GM19395 (cell line): Measurements from ENCODE around the gene MAG.
A peak's percentile ranks its signal among the peaks of the same experiment; 100 is the strongest.

Experiments
- ATAC-seq: cut with Tn5 transposase; IDR thresholded peaks from one replicate; pipeline ENCODE4 v1.9.1; 2021; ENCODE audit warnings: mild to moderate bottlenecking, moderate library complexity; ENCODE audit not compliant: unreplicated experiment

The MAG gene

DNA sequence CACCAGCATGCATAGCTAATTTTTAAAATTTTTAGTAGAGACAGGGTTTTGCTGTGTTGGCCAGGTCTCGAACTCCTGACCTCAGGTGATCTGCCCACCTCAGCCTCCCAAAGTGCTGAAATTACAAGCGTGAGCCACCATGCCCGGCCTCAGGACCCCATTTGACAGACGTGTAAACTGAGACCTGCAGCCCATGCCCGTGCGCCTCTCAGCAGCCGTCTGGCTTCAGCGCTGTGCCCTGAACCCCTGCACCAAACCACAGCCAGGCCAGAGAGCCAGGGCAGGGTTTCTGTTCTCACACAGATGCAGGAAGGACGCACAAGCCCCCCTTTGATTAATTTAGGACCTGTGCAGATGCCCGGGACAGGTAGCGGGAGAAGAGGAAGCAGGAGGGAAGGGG is 48.5 kb downstream of the MAG start:
- ATAC-seq: no peak

DNA sequence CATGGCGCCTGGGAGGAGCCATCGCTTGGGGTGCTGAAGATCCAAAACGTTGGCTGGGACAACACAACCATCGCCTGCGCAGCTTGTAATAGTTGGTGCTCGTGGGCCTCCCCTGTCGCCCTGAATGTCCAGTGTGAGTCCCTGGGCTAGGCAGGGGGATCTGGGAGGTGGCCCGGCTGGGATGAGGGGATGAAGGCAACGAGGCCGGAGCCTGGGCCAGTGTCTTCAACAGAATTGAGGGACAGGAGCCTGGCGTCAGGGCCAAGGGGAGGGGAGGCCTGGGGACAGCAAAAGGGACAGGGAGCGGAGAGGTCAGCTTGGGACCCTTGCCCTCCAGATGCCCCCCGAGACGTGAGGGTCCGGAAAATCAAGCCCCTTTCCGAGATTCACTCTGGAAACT is 49.0 kb downstream of the MAG start:
- ATAC-seq: no peak

DNA sequence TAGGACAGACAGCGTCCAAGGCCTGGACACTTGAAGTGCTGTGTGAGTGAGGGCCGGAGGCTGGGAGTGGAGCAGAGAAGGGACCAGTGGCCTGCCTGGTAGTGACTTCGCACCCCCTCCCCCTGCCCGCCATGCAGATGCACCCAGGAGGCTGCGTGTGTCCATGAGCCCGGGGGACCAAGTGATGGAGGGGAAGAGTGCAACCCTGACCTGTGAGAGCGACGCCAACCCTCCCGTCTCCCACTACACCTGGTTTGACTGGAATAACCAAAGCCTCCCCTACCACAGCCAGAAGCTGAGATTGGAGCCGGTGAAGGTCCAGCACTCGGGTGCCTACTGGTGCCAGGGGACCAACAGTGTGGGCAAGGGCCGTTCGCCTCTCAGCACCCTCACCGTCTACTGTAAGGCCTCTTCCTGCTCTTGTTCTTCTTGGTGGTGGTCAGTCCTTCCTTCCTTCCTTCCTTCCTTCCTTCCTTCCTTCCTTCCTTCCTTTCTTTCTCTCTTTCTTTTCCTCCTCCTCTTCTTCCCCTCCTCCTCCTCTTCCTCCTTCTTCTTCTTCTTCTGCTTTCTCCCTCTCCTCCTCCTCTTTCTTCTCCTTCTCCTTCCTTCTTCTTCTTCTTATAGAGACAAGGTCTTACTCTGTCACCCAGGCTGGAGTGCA is 49.7 kb downstream of the MAG start:
- ATAC-seq: no peak

DNA sequence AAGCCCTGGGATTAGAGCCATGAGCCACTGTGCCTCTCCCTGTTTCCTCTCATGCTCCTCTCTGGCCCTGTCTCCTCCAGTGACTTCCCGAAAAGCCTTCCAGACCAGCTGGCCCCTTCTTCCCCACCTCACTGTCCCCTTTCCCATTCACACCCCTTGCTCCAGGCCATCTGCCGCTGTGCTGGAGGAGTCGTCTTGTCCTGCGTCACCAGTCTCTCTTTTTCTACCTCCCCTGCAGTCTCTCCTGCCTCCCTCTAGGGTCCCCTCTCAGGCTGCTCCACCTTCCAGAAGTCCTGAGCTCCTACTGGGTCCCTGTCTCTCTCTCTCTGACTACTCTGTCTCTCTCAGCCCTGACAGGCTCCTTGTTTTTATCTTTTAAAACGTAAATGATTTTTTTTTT is 50.5 kb downstream of the MAG start:
- no peak for ATAC-seq

DNA sequence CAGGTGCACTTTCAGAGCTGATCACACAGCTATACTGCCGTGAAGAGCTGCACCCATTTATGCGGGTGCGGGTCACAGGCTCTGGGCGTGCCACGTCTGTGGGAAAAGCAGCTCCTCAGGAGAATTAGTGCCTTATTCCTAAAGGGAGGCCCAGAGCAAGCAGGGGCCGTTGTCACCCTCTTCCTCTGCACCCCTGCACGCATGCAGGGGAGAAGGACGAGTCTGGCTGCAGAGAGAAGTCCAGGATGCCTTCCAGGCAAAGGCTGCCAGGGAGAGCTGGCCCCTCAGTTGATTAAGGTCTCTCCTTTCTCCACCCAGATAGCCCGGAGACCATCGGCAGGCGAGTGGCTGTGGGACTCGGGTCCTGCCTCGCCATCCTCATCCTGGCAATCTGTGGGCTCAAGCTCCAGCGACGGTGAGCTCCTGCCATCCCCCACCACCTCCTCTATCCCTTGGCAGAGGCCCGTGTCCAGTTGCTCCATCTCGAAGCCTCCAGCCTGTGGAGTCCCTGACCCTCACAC is 52.6 kb downstream of the MAG start:
- ATAC-seq: no peak

DNA sequence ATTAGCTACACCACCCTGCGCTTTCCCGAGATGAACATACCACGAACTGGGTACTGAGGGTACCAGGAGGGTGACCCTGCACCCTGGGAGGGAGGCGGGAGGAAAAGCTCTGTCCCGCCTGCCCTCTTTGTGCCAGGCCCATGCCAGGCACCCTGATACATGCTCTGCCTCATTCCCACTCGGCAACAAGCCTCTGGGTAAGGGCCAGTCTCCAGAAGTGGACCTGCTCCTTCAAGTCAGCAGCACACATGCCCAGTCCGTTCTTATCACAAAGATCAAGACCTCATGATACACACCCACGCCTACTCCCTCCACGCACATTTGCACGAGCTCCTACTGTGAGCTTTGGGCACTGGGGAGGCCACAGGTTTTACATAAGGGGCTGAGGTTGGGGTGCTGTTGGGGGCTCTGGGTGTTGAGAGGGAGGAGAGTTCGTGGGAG is 53.7 kb downstream of the MAG start:
- ATAC-seq: no peak

DNA sequence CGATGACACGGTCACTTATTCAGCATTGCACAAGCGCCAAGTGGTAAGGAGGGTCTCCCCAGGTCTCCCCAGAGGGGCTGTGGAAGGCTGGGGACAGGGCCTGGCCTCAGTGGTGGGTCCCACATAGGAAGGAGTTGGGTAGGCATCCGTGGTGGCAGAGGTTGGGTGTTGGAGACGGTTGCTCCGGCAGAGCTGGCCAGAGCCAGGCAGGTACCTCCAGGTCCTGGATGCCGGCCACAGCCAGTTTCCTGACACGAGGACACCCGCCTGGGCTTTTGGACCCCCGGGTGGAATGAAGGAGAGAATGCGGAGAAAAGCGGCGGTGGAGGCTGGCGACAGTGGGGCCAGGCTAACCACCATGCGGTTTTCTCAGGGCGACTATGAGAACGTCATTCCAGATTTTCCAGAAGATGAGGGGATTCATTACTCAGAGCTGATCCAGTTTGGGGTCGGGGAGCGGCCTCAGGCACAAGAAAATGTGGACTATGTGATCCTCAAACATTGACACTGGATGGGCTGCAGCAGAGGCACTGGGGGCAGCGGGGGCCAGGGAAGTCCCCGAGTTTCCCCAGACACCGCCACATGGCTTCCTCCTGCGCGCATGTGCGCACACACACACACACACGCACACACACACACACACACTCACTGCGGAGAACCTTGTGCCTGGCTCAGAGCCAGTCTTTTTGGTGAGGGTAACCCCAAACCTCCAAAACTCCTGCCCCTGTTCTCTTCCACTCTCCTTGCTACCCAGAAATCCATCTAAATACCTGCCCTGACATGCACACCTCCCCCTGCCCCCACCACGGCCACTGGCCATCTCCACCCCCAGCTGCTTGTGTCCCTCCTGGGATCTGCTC is 54.5 kb downstream of the MAG start:
- ATAC-seq: no peak

DNA sequence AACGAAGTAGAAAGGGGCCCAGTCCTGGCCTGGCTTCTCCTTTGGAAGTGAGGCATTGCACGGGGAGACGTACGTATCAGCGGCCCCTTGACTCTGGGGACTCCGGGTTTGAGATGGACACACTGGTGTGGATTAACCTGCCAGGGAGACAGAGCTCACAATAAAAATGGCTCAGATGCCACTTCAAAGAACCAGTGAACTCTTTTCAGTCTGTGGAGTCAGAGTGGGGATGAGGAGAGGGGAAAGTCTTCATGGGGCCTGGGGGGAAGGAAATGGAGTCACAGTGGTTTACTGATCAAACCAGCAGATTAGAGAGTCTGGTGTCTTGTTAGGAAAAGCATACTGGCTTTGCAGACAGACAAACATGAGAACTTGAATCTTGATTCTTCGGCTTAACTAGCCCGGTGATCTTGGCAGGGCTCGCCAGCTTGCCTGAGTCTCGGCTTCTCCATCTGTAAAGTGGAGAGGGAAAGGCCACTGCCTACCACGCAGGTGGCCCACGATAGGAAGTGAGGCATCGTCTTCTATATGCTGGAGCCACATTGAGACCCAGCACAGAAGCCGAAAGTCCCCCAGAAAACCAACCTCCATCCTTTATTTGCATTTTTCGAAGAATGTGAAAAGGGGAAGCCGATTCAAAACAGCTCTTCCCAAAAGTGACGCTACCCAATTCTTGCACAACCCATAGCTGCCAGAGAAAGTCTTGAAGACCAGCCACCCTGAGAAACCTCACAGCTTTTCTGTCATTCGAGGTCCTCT is 55.4 kb downstream of the MAG start, which contains the start of gene FFAR1:
Gene FFAR1 (plus strand): TSS at position 732 of the 759 bp plus-strand sequence. CDS start 3,650 bp downstream, outside the sequence.
- ATAC-seq: peak; percentile 63

DNA sequence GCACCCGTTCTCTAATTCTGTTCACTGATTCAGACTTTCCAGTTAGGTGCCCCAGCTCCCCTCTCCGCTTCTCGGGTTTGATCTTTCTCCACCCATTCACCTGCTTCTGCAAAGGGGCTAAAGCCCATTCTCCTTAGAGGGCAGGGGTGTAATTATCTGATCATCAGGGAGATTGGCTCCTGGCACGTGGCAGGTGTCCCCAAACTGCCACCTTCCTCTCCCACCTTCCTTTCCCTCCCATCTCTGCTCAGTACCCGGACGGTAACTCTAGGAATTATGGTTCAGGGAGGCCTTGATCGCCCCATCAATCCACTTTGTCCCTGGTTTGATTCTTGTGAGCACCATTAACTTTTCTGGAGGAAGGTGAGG is 56.0 kb downstream of the MAG start:
- no peak for ATAC-seq

DNA sequence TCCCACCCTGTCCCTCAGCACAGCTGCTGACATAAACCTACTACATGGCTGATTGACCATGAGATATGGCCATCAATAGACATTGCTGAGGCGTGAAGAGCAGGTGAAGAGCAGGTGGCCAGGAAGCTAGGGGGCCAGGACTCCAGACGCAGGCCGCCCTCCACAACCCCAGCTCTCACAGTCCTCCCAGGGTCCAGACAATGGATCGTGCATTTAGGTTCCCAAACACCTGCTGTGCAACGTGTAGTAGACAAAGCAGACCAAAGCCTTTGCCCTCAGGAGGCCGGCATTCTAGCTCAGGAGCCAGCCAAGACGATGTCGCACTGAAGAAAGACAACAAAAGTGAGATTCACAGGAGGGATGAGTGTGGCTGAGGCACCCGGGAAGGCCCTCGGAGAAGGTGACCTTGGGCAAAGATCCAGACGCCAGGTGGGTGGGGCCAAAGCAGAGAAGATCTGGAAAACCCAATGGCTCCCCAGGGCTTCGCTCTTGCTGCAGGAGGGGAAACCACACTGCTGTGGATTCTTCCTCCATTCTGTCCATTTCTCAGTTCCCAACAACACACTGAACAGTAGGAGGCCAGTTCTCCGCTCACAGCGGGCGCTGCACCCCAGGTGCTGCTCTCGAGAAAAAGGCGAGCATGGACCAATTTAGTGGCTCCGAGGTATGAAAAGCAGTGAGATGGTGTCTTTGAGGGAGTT is 57.1 kb downstream of the MAG start:
- ATAC-seq: no peak

DNA sequence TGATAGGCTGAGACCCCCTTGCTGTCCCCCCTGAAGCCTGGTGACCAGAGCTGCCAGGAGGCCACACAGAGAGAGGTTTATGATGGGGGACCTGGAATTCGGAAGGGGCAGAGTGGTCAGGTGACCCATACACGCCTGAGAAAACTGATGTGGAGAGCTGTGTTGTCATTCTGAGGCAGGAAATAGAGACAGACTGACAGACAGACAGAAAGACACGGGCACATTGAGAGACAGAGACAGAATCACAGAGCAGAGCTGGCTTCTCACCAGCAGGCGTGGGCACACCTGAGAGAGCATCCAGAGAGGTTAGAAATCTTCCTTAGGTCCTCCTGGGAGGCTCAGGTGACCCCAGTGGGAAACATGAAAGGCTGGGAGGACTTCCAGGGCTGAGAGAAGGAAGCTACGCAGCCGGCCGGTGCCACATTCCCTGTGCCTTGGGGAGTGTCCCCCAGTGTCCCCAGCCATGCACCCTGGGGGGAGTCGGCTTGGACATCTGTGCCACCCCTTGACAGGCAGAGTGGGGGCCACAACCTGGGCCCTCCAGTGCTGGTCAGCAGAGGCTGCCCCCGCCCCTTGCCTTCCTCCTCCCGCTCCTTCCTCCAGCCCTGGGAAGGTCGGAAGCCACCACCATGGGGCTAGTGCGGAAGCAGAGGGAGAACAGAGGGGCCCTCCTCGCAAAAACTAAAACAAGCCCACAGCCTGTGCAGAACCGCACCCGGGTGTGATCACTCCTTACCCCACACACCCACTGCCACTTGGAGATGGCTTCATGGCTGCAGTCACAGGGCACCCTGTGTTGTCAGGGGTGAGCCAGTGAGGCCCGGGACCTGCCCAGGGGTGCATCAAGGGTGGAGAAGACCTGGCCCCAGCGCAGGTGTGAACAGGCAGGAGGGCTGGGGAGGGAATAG is 57.9 kb downstream of the MAG start:
- no peak for ATAC-seq

DNA sequence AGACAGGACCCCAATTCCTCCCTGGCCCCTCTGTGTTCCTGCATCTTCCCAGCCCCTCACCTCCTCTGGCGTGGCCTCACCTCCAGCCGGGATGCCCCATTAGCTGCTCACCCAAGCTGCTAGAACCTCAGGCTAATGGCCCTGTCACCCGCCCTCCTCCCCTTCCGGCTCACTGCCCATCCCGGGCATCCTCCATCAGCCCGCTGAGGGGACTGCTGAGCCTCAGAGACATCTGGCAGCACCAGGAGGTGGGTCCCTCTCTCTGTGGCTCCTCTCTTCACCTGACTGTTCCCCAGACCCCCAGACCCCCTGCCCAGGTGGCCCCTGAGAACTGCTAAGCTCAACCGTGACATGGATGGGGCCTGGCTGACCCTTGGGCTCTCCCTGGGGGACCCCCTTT is 58.6 kb downstream of the MAG start:
- ATAC-seq: no peak

DNA sequence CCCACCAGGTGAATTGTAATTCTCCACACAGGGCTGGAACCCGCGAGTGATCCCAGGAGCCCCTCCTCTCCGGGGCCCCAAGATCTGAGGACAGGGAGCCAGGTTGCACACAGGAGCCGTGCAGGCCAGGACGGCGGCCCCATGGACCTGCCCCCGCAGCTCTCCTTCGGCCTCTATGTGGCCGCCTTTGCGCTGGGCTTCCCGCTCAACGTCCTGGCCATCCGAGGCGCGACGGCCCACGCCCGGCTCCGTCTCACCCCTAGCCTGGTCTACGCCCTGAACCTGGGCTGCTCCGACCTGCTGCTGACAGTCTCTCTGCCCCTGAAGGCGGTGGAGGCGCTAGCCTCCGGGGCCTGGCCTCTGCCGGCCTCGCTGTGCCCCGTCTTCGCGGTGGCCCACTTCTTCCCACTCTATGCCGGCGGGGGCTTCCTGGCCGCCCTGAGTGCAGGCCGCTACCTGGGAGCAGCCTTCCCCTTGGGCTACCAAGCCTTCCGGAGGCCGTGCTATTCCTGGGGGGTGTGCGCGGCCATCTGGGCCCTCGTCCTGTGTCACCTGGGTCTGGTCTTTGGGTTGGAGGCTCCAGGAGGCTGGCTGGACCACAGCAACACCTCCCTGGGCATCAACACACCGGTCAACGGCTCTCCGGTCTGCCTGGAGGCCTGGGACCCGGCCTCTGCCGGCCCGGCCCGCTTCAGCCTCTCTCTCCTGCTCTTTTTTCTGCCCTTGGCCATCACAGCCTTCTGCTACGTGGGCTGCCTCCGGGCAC is 59.6 kb downstream of the MAG start:
- no peak for ATAC-seq

DNA sequence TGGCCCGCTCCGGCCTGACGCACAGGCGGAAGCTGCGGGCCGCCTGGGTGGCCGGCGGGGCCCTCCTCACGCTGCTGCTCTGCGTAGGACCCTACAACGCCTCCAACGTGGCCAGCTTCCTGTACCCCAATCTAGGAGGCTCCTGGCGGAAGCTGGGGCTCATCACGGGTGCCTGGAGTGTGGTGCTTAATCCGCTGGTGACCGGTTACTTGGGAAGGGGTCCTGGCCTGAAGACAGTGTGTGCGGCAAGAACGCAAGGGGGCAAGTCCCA is 60.2 kb downstream of the MAG start:
- no peak for ATAC-seq

DNA sequence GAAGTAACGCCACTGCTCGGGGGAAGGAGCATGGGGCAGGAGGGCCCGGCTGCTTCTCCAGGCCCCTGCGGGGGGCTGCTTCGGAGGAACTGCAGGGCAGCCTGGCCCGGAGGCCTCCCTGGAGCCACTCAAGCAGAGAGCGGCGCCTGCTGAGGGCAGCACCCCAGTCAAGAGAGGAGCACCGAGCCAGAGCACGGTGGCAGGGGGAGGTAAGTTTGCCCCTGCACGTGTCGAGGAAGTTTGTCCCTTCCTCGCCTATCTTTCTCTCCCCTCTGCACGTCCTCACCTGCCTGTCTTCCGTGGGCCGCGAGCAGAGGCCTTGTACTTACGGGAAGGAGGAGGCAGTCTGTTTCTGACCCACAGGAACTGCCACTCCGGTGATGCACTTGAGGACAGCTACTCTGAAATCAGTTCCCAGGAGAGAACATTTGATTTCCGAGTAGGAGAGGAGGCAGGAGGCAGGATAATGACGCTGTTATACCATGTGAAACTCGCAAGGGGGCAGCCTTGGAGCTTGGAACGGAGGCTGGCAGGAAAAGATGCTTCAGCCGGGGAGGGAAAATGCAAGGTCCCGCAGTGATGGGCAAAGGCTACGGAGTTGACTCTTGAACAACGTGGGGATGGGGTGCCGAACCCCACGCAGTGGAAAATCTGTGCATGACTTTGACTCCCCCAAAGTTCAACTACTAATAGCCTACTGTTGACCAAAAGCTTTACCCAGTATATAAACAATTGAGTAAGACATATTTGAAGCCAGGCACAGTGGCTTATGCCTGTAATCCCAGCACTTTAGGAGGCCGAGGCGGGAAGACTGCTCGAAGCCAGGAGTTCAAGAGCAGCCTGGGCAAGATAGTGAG is 60.7 kb downstream of the MAG start:
- no peak for ATAC-seq

DNA sequence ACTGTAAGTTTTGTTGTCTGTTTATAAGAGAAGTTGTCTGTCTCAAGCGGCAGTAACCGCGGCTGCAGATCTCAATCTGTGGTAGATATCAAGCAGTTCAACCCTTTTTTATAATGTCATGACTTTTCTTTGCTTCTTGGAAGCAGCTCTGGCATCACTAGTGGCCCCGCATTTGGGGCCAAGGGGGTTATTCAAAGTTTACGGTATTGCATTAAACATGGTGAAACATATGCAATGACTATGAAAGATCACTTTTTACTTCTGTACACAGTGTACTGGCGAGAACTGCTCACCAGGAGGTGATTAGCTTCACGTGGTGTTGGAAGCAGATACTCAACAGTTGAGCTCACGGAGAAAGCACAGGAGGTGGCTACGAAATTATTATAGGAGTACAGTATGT is 61.7 kb downstream of the MAG start:
- no peak for ATAC-seq

DNA sequence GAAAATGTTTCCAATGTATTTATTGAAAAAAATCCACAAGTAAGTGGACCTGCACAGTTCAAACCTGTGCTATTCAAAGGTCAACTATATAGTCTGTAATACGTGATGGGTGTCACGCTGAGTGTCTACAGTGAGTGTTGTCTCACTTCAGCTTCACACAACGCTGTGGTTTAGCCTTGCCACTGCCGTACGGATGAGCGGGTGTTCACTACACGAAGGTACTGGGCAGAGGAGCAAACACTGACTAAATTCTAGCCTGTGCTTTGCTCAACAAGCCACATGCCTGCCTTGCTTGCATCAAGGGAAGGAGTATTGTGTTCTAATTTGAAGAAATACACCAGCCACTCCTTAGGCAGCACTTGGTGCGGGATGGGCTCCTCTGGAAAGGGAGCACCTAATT is 62.9 kb downstream of the MAG start:
- no peak for ATAC-seq

DNA sequence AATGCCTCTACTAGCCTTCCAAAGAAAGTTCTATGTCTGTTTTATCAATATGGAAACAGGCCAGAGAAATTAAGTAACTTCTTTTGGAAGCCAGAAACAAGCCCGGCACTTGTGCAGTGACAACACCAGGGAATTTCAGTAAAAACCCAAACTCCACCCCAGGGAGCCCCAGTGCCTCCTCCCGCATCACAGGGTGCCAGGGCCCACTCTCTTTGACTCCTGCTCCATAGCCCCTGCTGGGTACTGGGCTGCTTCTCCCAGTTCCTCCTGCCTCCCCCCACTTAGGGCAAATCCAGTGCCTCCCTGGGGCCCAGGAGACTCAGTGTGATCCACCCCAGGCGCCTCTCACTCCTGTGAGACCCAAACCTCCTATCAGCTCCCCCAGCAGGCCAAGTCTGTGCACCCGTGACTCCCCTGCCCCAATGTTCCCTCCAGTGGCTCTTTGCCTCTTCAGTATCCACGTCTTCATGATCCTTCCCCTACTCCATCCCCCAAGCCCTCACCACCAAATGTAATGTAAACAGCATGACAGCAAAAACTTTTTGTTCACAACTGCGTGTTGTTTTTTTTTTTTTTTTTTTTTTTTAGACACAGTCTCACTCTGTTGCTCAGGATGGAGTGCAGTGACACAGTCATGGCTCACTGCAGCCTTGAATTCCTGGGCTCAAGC is 64.0 kb downstream of the MAG start:
- no peak for ATAC-seq
